ENCODE measurements around the gene UNC5B. TPM values are rescaled to one million over a fixed set of nuclear protein-coding genes. Genes with fewer than 3 reads are reported as not detected.

UNC5B gene
- total and polyA plus RNA-seq, 2 experiments from 2014 or later = 12.7 to 15.5 TPM

DNA sequence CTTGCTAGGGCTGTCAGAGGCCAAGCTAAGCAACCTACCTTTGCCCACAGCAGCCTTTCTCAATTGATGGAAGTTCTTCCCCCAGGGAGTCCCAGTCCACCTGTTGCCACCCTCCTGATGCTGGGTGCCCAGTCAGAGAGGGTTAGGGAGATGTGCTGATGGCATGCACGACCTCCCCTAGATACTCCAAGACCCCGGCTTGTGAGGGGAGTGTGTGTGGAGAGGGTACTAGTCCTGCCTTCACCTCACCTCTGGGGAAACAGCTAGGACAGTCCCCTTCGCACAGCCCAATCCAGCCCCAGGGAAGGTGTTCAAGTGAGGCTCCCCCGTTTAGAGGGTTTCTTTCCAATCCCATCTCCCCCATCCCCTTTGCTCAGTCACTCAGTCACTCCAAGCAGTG is 1.3 kb upstream of the UNC5B start:
- Histone ChIP-seq H2AFZ (no peak overlapping the region), H3K27me3 (peaks cover 12% of the 10 kb centered on the region), H3K79me2 (peaks cover 30% of the 10 kb centered on the region), H4K20me1 (ENCODE audit: insufficient read depth, poor library complexity, severe bottlenecking) (peaks cover 5% of the 10 kb centered on the region), H3K9me2 (replicated peaks; ENCODE audit: insufficient read depth) (no peaks in the 10 kb centered on the region), H3K4me2 (no peak overlapping the region), H3K9me3 (ENCODE audit: low read depth) (no peaks in the 10 kb centered on the region), H3K4me1 (ENCODE audit: insufficient read depth) (peaks cover 13% of the 10 kb centered on the region), H3K27ac (no peak overlapping the region), H3K36me3 (replicated peaks; ENCODE audit: insufficient read depth, low read depth) (no peaks in the 10 kb centered on the region), H3K4me3 (no peak overlapping the region)
- TF ChIP-seq, protein P1, sequence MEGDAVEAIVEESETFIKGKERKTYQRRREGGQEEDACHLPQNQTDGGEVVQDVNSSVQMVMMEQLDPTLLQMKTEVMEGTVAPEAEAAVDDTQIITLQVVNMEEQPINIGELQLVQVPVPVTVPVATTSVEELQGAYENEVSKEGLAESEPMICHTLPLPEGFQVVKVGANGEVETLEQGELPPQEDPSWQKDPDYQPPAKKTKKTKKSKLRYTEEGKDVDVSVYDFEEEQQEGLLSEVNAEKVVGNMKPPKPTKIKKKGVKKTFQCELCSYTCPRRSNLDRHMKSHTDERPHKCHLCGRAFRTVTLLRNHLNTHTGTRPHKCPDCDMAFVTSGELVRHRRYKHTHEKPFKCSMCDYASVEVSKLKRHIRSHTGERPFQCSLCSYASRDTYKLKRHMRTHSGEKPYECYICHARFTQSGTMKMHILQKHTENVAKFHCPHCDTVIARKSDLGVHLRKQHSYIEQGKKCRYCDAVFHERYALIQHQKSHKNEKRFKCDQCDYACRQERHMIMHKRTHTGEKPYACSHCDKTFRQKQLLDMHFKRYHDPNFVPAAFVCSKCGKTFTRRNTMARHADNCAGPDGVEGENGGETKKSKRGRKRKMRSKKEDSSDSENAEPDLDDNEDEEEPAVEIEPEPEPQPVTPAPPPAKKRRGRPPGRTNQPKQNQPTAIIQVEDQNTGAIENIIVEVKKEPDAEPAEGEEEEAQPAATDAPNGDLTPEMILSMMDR (IDR thresholded peaks at IDR 0.05; ENCODE audit: poor library complexity) = no peak
- TF ChIP-seq EZH2phosphoT487 (IDR thresholded peaks at IDR 0.05; ENCODE audit: low read depth, severe bottlenecking, unreplicated experiment) (no peak), EZH2 (IDR thresholded peaks at IDR 0.05; ENCODE audit: borderline replicate concordance) (no peak)
- 80% methylated on average over 4 of the region's 4 CpGs for whole genome bisulfite sequencing (ENCODE audit: low lambda C conversion rate, missing lambda C conversion rate)
- no peak for DNase-seq (ENCODE audit: low spot score)

DNA sequence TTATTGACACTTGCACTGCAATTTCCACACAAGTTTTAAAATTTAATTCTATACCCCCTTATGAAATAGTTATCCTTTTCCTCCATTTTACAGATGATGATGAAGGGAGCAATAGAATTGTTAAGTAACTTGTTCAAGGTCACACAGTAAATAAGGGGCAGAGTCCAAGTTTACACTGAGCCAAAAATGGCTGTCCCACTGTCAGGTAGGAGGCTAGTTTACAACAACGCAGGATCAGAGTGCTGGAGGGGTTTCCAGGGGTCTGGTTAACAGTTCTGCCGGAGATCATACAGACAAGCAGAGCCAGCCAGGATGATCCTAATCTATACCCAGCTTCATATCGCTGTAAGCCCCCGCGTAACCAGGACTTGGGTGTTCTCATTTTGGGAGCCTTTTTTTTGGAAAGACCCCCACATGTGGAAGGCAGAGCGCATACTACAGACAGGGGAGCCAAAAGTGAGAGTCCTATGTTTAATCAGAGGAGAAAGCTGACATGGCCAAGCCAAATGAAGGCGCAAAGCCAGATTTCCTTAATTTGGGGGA is 524 bp upstream of the UNC5B start:
- 4% methylated on average over 7 of the region's 7 CpGs for WGBS (ENCODE audit: low lambda C conversion rate, missing lambda C conversion rate)
- Histone ChIP-seq H3K4me1 (ENCODE audit: insufficient read depth) (peaks cover 21% of the 10 kb centered on the region), H3K36me3 (replicated peaks; ENCODE audit: insufficient read depth, low read depth) (no peaks in the 10 kb centered on the region), H3K4me3 (peak overlapping the region; percentile 28), H3K27ac (no peak overlapping the region), H3K9me2 (replicated peaks; ENCODE audit: insufficient read depth) (no peaks in the 10 kb centered on the region), H4K20me1 (ENCODE audit: insufficient read depth, poor library complexity, severe bottlenecking) (peaks cover 5% of the 10 kb centered on the region), H3K4me2 (peak overlapping the region; percentile 96), H3K79me2 (peaks cover 38% of the 10 kb centered on the region), H3K27me3 (peaks cover 12% of the 10 kb centered on the region), H2AFZ (peak overlapping the region; percentile 66), H3K9me3 (ENCODE audit: low read depth) (no peaks in the 10 kb centered on the region)
- TF ChIP-seq, protein P1 (IDR thresholded peaks at IDR 0.05; ENCODE audit: poor library complexity) = no peak
- TF ChIP-seq EZH2phosphoT487 (IDR thresholded peaks at IDR 0.05; ENCODE audit: low read depth, severe bottlenecking, unreplicated experiment) (no peak), EZH2 (IDR thresholded peaks at IDR 0.05; ENCODE audit: borderline replicate concordance) (no peak)
- DNase-seq (ENCODE audit: low spot score) = no peak

- peaks cover 5% of the 10 kb centered on the region for H4K20me1 ChIP-seq (ENCODE audit: insufficient read depth, poor library complexity, severe bottlenecking)
- peaks cover 34% of the 10 kb centered on the region for H3K4me1 ChIP-seq (ENCODE audit: insufficient read depth)
- H3K4me2 ChIP-seq = peak overlapping the region; percentile 96
- no peaks in the 10 kb centered on the region for H3K9me2 ChIP-seq (replicated peaks; ENCODE audit: insufficient read depth)
- 3% methylated on average over 36 of the region's 36 CpGs for WGBS (ENCODE audit: low lambda C conversion rate, missing lambda C conversion rate)
- H3K4me3 ChIP-seq = peak overlapping the region; percentile 83
- TF ChIP-seq, protein P1 (IDR thresholded peaks at IDR 0.05; ENCODE audit: poor library complexity) = no peak
- TF ChIP-seq EZH2 (IDR thresholded peaks at IDR 0.05; ENCODE audit: borderline replicate concordance) = no peak
- TF ChIP-seq EZH2phosphoT487 (IDR thresholded peaks at IDR 0.05; ENCODE audit: low read depth, severe bottlenecking, unreplicated experiment) = no peak
- peaks cover 12% of the 10 kb centered on the region for H3K27me3 ChIP-seq
- H2AFZ ChIP-seq = peak overlapping the region; percentile 54
- H3K27ac ChIP-seq = peak overlapping the region; percentile 86
- H3K9me3 ChIP-seq (ENCODE audit: low read depth) = no peaks in the 10 kb centered on the region
- H3K36me3 ChIP-seq (replicated peaks; ENCODE audit: insufficient read depth, low read depth) = no peaks in the 10 kb centered on the region
- peaks cover 50% of the 10 kb centered on the region for H3K79me2 ChIP-seq
- peak; percentile 85 for DNase-seq (ENCODE audit: low spot score)
These were observed 804 bp downstream of the UNC5B start for GRCh38 chr10:71213127-71213621.
